ENCODE data around the gene AOX1.

- no peak for TF ChIP-seq CTCF (IDR thresholded peaks at IDR 0.05; ENCODE audit: insufficient read depth, low read depth, low read length)
- no peak for TF ChIP-seq EZH2 (IDR thresholded peaks at IDR 0.05; ENCODE audit: insufficient read depth, low read length)
Observed at GRCh38 chr2:200614249-200614648, 28.4 kb downstream of the AOX1 start.
